Cerebellar cortex (tissue), 1 donor: ENCODE results near the gene EXOSC3.
"Not testable (repeated sequence)": the region's sequence is repeated elsewhere in the genome, so short reads cannot be mapped to it uniquely, and the experiment has no call there.

Experiments
- DNase-seq: peaks from one replicate; pipeline ENCODE4 v3.0.0-alpha.2; 2015; ENCODE audit warnings: low spot score

EXOSC3 gene

GRCh38 chr9:37775216-37775919 lies 9.5 kb downstream of the EXOSC3 start:
- DNase-seq = no peak

DNA sequence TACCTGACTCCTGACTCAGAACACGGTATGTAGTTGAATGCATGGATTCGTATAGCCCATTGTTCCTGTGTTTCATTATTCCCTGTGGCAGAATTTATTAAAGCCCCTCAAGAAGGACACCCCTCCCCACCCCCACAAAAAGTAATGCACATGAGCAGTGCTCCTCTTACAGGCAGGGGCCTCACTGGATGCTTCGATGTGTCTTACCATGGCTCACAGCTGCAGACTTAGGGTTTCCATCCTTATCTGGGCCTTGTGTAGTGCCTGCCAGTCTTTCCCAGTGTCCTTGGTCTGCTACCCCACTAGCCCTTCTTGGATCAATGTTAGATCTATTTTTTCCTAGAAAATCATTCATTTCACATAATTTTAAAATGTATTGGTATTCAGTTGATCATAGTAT lies 14.9 kb downstream of the EXOSC3 start:
- no peak for DNase-seq

- DNase-seq = no peak
Measured at GRCh38 chr9:37769306-37769705, 15.6 kb downstream of the EXOSC3 start.

- DNase-seq = not testable (repeated sequence)
Measured at GRCh38 chr9:37765263-37765662, 19.6 kb downstream of the EXOSC3 start.

- no peak for DNase-seq
Measured at GRCh38 chr9:37761511-37761910, 23.4 kb downstream of the EXOSC3 start.

GRCh38 chr9:37760416-37761161 lies 24.3 kb downstream of the EXOSC3 start:
- DNase-seq = no peak

GRCh38 chr9:37758747-37759146 lies 26.1 kb downstream of the EXOSC3 start:
- DNase-seq = no peak

GRCh38 chr9:37753489-37754190 lies 31.2 kb downstream of the EXOSC3 start, which contains the start of gene TRMT10B:
Gene TRMT10B (plus strand): TSS chr9:37753805. CDS start chr9:37761932, 8,127 bp downstream.
- peak; percentile 75 for DNase-seq

DNA sequence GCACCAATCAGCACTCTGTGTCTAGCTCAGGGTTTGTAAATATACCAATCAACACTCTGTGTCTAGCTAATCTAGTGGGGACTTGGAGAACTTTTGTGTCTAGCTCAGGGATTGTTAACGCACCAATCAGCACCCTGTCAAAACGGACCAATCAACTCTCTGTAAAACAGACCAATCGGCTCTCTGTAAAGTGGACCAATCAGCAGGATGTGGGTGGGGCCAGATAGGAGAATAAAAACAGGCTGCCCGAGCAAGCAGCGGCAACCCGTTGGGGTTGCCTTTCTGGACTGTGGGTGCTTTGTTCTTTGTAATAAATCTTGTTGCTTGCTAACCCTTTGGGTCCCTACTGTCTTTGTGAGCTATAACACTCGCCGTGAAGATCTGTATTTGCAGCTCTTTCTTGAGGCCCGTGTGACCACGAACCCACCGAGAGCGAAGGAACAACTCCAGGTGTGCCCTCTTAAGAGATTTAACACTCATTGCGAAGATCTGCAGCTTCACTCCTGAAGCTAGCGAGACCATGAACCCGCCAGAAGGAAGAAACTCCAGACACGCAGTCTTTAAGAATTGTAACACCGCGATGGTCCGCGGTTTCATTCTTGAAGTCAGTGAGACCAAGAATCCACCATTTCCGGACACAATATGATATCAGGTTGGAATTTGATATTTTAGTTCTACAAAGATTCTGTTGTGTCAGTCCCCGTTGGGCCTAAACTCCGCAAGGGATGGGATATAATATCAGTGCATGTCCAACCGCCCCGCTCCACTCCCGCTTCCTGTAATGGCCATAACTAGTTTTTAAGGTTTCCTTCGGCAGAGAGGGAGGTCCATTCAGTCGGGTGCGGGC lies 32.0 kb downstream of the EXOSC3 start:
- DNase-seq = no peak

- DNase-seq = not testable (repeated sequence)
Measured at GRCh38 chr9:37752112-37752511, 32.8 kb downstream of the EXOSC3 start.

DNA sequence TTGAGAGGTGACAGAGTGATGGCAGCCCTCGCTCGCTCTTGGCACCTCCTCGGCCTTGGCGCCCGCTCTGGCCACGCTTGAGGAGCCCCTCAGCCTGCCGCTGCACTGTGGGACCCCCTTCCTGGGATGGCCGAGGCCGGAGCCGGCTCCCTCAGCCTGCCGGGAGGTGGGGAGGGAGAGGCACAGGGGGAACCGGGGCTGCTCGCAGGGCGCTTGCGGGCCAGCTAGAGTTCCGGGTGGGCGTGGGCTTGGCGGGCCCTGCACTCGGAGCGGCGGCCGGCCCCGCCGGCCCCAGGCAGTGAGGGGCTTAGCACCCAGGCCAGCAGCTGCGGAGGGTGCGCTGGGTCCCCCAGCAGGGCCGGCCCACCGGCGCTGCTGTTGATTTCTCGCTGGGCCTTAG lies 33.2 kb downstream of the EXOSC3 start:
- not testable (repeated sequence) for DNase-seq

DNA sequence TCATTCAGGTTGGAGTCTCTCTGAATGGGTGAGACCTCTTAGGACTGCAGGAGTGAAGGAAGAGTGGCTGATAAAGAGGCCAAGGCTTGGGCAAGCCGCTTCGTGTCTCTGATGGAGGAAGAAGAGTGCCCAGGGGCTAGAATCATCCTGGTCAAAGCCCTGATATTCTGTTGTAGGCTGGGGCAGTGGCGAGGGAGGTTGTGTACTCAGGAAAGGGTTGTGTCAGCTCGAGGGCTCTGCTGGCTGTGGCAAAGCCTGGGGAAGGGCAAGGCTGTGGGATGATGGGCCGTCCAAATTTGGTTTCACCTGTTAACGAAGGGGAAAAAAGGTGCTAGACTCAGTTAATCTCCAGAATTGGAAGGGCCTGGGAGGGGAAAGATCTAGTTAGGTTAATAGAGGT lies 33.7 kb downstream of the EXOSC3 start:
- DNase-seq = no peak

DNA sequence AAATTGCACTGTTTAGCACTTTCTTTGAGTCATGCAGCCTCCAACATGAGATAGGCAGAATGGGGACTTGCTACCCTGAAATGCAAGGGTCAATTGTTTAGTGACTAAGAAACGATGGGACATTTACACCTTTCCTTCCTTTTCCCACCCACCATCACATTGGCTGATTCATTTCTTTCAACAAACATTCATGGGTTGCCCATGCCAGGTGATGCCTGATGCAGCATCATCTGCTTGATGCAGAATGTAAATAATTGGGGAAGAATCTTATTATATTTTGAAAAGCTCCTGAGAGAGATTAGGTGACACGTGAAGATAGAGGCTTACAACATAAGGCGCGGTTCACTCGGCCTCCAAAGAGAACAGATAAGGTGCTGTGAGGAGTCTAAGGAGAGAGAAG lies 35.7 kb downstream of the EXOSC3 start:
- no peak for DNase-seq

DNA sequence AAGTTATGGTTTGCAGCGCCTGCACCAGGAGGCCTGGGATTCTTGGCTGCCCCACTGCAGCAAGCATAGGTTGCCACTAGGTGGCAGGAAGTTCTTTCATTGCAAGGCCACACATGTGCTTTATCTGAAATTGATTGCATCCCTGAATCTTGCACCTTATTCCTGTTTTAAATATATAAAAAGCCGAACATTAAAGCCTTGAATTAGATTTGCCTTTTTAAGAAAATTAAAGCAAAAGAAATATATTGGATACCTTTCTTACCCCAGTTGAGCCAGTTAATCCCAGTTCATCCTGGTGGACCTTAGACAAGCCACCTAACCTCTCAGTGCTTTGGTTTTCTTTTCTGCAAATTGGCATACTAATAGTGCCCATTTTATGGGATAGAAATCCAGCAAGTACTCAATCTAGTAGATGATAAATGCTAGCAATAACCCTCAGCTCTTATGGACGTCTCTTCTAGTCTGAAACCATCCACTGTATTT lies 37.6 kb downstream of the EXOSC3 start:
- DNase-seq = peak; percentile 70

DNA sequence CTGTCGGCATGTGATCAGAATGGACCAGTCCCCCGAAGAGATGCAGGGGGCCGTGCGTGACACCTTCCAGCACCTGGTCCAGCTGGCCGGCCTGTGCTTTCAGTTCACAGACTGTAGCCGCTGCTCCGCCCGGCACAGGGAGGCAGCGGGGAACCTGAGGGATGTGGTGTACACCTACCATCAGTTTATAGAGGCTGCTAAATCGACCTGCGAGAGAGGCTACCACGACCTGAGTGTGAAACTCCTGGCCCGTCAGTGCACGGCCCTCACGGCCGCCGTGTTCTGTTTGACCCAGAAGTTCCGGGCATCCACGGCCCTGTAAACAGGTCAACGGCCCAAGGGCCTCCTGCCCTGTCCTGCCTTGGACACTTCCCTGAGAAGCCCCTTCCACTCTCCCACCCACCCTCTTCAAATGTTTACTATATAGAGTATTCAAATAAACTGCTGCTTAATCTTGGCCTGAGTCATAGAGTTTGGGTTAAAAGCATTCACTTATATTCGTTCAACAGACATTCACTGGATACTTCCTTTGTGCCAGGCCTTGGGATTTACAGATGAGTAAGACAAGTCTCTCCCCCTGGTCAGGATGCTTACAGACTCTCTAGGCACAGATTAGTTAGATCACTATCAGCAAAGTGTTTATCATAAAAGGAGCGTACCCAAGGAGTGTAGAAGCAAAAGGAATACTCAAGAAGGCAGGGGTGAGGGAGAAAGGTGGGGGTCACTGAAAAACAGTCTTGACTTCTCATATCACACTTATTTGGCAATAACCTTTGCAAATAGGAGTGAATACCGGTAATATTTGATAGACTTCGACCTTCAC lies 38.2 kb downstream of the EXOSC3 start:
- DNase-seq = no peak

- DNase-seq = no peak
Measured at GRCh38 chr9:37745970-37746369, 38.9 kb downstream of the EXOSC3 start.

- no peak for DNase-seq
Measured at GRCh38 chr9:37740631-37741328, 44.1 kb downstream of the EXOSC3 start.

DNA sequence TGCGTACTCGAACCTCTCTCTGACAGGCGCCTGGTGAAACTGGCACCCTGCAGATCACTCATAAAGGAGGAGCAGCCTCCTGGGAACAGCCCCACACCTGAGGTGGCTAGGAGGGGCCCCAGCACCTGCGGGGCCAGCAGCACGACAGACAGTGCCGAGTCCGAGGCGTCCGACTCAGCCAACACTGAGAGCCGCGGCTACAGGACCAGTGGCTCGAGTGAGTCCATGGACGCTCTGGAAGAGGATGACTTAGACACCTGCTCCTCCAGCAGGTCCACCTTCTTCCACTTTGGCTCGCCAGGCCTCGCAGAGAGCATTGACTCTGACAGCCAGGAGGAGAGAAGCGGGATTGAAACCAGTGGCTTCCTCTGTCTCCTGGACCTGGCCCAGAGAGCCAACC lies 44.7 kb downstream of the EXOSC3 start:
- no peak for DNase-seq

DNA sequence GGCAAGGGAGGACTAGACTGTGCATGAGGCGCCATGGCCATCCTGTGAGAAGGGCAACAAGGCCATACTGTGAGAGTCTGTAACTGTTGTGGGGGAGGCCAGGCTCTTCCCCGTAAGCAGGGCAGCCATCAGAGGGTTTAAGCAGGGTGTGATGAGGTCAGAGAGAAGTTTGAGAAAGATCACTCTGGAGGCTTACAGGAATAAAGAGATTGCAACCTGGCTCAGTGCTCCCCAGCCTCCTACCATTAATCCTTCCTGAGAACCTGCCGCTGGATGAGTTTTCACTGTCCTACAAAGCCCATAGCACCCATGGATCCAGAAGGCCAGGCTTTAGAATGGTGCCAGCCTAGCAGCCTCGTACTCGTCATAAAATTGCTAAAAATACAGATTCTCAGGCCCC lies 45.6 kb downstream of the EXOSC3 start:
- no peak for DNase-seq

DNA sequence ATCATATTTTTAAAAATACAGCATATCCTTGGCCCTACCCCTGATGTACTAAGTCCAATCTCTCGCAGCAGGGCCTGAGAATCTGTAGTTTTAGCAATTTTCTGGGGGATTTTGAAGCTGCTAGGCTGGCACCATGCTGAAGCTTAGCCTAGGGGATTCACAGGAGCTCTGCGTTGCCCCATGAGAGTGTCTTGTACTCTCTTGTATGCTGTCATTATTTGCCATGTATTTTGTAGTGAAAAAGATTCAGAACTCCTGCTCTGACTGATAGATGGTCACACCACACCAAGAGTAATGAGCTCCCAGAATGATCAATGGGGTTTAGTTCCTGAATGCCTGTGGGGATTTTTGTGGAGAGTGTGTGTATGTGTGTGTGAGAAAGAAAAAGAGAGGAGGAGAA lies 51.9 kb downstream of the EXOSC3 start:
- no peak for DNase-seq
